ENCODE measurements around the gene DUS1L. TPM values are rescaled to one million over a fixed set of nuclear protein-coding genes. Genes with fewer than 3 reads are reported as not detected.

The DUS1L gene
- polyA plus RNA-seq, 2 of the 4 experiments (the other 2 are of a cell fraction): 48.1 to 83.6 TPM

DNA sequence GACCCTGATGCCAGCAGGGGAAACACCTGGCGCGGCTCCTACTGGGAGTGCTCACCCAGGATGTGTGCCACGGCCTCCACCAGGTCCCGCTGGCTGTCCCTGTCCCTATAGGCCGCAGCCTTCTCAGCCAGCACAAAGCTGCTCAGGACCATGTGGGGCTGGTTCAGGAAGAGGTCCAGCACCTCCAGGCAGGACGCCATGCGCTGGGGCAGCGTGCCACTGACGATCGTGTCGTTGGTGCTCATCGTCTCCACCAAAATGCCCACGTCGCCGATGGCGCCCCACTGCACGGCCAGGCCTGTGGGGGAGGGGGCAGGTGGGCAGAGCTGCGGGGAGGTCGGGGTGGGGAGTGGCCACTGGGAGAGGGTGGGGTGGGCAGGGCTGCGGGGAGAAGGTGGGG, 15.9 kb upstream of the DUS1L start:
- no peak overlapping the region for H3K4me2 ChIP-seq
- H3K9me3 ChIP-seq: no peaks in the 10 kb centered on the region
- H3K4me1 ChIP-seq: no peaks in the 10 kb centered on the region
- ATAC-seq: no peak
- no peak overlapping the region for H3K4me3 ChIP-seq
- 96% methylated on average over 13 of the region's 20 CpGs for WGBS (ENCODE audit: missing lambda C conversion rate)
- ChIA-PET POLR2A (interaction anchor here (0.6 kb wide), 1 partner anchor 11 kb away, joined by 7 read pairs; no protein-coding TSS in a partner anchor), CTCF (interaction anchor here (0.8 to 3.4 kb wide), 5 partner anchors 15 to 51 kb away, joined by 3 to 21 read pairs (median 3); partner anchors contain the start of gene RAC3)
- H3K27ac ChIP-seq: no peak overlapping the region
- TF ChIP-seq FOSL2 (IDR thresholded peaks at IDR 0.05) (no peak), FOSL2 (CRISPR knock-in tag; IDR thresholded peaks at IDR 0.05) (no peak), REST (IDR thresholded peaks at IDR 0.05) (no peak), GATA3 (IDR thresholded peaks at IDR 0.05; ENCODE audit: borderline replicate concordance) (no peak), BHLHE40 (IDR thresholded peaks at IDR 0.05; ENCODE audit: low read depth, low read length) (no peak), RCOR1 (IDR thresholded peaks at IDR 0.05; ENCODE audit: low read depth, low read length) (no peak), EHF (CRISPR knock-in tag; IDR thresholded peaks at IDR 0.05) (no peak)
- DNase-seq (ENCODE audit: low read depth in 1 of 2, low spot score in 1 of 2): no peak
- FAIRE-seq: no peak

DNA sequence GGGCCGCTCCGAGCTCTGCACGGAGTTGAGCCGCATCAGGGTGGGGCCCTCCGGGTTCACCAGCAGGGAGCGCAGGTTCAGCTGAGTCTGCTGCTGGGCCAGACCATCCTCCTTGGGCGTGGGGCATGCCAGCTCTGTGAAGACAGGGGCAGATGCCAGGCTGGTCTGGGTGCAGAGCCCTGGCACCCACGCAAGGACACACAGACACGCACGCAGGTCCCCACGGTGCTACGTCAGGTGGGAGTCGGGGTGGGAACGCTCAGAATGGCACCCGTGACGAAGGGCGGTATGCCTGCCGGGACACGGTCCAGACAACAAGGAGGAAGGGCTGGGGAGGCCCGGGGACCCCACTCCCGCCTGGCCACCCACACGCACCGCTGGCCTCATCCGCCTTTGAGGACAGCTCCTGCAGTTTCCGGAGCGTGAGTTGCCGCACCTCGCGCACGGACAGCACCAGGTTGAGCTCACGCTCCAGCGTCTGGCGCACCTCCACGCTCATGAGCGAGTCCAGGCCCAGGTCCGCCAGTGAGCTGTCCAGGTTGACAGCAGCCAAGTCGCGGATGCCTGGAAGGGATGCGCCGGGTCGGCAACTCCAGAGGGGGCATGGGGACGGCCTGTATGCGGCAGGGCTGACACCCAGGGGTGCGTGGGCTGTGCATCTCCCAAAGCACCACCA, 15.3 kb upstream of the DUS1L start:
- 95% methylated on average over 43 of the region's 44 CpGs for WGBS (ENCODE audit: missing lambda C conversion rate)
- FAIRE-seq: no peak
- Histone ChIP-seq H3K4me2 (no peak overlapping the region), H3K4me3 (no peak overlapping the region), H3K9me3 (no peaks in the 10 kb centered on the region), H3K4me1 (no peaks in the 10 kb centered on the region), H3K27ac (no peak overlapping the region)
- CTCF ChIA-PET: interaction anchor here (0.7 to 3.4 kb wide), 8 partner anchors 8 to 61 kb away, joined by 3 to 21 read pairs (median 3); partner anchors contain the start of genes DCXR, FASN and RAC3
- no peak for DNase-seq (ENCODE audit: low read depth in 1 of 2, low spot score in 1 of 2)
- POLR2A ChIA-PET: interaction anchor here (0.9 kb wide), 1 partner anchor 18 kb away, joined by 3 read pairs; no protein-coding TSS in a partner anchor
- peak; percentile 0 to 1; a peak in 1 of 6 replicates for ATAC-seq
- TF ChIP-seq ZFP36 (IDR thresholded peaks at IDR 0.05; ENCODE audit: borderline replicate concordance, partially characterized antibody): no peak
- TF ChIP-seq HMGXB4 (CRISPR knock-in tag; IDR thresholded peaks at IDR 0.05; ENCODE audit: borderline replicate concordance): no peak
- TF ChIP-seq RCOR1 (IDR thresholded peaks at IDR 0.05; ENCODE audit: low read depth, low read length): no peak
- TF ChIP-seq, protein P1, sequence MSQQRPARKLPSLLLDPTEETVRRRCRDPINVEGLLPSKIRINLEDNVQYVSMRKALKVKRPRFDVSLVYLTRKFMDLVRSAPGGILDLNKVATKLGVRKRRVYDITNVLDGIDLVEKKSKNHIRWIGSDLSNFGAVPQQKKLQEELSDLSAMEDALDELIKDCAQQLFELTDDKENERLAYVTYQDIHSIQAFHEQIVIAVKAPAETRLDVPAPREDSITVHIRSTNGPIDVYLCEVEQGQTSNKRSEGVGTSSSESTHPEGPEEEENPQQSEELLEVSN (IDR thresholded peaks at IDR 0.05; ENCODE audit: borderline replicate concordance, low read depth): no peak
- TF ChIP-seq CBX8 (IDR thresholded peaks at IDR 0.05): no peak
- TF ChIP-seq POLR2AphosphoS2 (conservative IDR thresholded peaks at IDR 0.05; ENCODE audit: low read length): no peak
- TF ChIP-seq TP53 (CRISPR knock-in tag; IDR thresholded peaks at IDR 0.05): no peak
- TF ChIP-seq EHF (CRISPR knock-in tag; IDR thresholded peaks at IDR 0.05): no peak
- TF ChIP-seq MYC (IDR thresholded peaks at IDR 0.05; ENCODE audit: borderline replicate concordance, low read length): no peak
- TF ChIP-seq, protein P2, sequence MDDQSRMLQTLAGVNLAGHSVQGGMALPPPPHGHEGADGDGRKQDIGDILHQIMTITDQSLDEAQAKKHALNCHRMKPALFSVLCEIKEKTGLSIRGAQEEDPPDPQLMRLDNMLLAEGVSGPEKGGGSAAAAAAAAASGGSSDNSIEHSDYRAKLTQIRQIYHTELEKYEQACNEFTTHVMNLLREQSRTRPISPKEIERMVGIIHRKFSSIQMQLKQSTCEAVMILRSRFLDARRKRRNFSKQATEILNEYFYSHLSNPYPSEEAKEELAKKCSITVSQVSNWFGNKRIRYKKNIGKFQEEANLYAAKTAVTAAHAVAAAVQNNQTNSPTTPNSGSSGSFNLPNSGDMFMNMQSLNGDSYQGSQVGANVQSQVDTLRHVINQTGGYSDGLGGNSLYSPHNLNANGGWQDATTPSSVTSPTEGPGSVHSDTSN (IDR thresholded peaks at IDR 0.05): no peak
- no peak for TF ChIP-seq SMC3 (IDR thresholded peaks at IDR 0.05)
- TF ChIP-seq BHLHE40 (IDR thresholded peaks at IDR 0.05; ENCODE audit: low read depth, low read length): no peak
- no peak for TF ChIP-seq ESRRA (IDR thresholded peaks at IDR 0.05; ENCODE audit: borderline replicate concordance, low read length)
- TF ChIP-seq MAZ (IDR thresholded peaks at IDR 0.05; ENCODE audit: borderline replicate concordance, low read depth, low read length): no peak
- no peak for TF ChIP-seq FOSB (CRISPR knock-in tag; IDR thresholded peaks at IDR 0.05)
- TF ChIP-seq FOXS1 (CRISPR knock-in tag; IDR thresholded peaks at IDR 0.05): no peak
- no peak for TF ChIP-seq RAD21 (conservative IDR thresholded peaks at IDR 0.05 in 1 of 2, IDR thresholded peaks at IDR 0.05 in 1 of 2)
- no peak for TF ChIP-seq NFE2L2 (conservative IDR thresholded peaks at IDR 0.05; ENCODE audit: low read length)
- TF ChIP-seq CHD2 (IDR thresholded peaks at IDR 0.05; ENCODE audit: low read length, partially characterized antibody): no peak
- TF ChIP-seq RNF2 (IDR thresholded peaks at IDR 0.05; ENCODE audit: borderline replicate concordance, low read depth): no peak
